NCI-H510A (cell line): ENCODE data around the gene IPP.
"Not testable (repeated sequence)": the region's sequence is repeated elsewhere in the genome, so short reads cannot be mapped to it uniquely, and the experiment has no call there.

ENCODE experiments used
- DNase-seq: peaks from one replicate; lab custom pipeline; 2025; lab: John Stamatoyannopoulos, UW

IPP gene

DNA sequence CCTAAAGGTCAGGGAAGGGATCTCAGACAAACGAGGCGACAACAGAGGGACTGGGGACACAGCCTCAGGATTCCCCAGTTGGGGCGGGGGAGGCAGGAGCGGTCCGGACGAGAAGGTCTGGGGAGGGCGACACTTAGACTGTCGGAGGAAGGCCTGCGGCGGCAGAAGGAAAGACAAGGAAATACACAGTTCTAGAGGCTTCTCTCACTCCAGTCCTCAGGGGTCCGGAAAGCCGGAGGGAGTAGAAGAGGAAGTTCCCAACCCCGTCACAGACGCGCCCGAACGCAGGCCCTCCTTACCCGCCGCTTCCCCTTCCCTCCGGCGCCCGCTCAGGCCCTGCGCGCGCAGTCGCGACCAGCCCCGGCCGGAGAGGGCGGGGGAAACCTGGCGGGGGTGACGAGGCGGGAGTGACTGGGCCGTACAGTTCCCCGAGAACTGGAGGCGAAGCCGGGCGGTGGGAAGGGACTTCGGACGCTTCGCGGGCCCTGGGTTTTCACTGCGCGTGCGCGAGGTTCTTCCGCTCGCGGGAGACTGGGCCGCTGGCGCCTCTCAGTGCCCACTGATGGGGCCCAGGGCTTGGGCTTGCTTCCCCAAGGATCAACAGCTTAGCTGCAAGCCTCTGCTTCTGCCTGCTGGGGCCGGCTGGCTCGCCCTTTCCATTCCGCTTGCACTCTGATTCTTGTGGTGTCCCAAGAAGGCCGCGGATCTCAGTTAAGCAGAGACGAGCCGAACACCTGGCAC, at the start of gene IPP:
Gene IPP, minus strand, starts transcription at position 356 of the 741 bp plus-strand sequence. CDS start 4,242 bp downstream, outside the sequence.
- DNase-seq = peak; percentile 98

- DNase-seq = no peak
Observed at GRCh38 chr1:45796946-45797345, 46.5 kb upstream of the IPP start.

- DNase-seq = no peak
Observed at GRCh38 chr1:45796381-45796780, 45.9 kb upstream of the IPP start.

- peak; percentile 4 for DNase-seq
Observed at GRCh38 chr1:45793942-45794604, 43.6 kb upstream of the IPP start.

DNA sequence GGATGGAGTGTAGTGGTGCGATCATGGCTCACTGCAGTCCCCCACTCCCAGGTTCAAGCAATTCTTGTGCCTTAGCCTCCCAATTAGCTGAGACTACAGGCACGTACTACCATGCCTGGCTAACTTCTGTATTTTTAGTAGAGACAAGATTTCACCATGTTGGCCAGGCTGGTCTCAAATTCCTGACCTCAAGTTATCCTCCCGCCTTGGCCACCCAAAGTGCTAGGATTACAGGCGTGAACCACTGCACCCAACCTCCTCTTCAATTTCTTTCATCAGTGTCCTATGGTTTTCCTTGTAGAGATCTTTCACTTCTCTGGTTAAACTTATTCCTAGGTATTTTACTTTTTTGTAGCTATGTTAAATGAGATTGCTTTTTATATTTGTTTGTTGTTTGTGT, 42.3 kb upstream of the IPP start:
- DNase-seq = no peak

GRCh38 chr1:45789601-45790000, 39.1 kb upstream of the IPP start:
- DNase-seq = no peak

- DNase-seq = no peak
Observed at GRCh38 chr1:45787905-45788304, 37.5 kb upstream of the IPP start.

DNA sequence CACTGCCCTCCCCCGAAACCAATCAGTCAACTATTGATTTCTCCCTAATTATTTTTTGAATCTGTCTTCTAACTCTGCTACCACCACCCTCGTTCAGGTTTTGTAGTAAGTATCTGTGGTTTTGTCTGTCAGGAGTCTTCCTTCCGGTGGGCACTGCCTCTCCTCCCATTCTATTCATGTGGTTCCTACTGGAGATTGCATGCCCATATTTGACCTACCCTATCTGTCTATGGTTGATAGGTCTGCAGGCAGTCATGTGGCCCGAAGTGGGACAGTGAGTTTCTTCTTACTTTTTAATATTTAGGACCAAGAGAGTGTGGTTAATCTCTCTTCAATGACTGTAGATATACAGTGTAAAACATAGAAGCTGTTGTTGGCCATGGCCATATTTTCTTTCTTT, 35.1 kb upstream of the IPP start:
- no peak for DNase-seq

DNA sequence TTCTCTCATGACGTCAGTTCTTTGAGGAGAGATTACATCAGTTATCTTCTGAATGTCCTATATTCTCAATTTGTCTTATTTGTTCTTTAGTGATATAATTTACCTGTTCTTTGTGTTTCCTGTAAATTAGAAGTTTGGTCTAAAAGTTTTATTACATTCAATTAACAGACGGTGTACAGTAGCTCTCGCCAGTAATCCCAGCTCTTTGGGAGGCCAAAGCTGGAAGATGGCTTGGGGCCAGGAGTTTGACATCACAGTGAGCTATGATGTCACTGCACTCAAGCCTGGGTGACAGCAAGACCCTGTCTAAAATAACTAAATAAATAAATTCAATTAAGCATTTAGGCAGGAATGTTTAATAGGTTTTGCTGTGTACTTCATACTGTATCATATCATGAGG, 25.3 kb upstream of the IPP start:
- no peak for DNase-seq

- no peak for DNase-seq
Observed at GRCh38 chr1:45772971-45773370, 22.5 kb upstream of the IPP start.

- DNase-seq = no peak
Observed at GRCh38 chr1:45769261-45769932, 18.9 kb upstream of the IPP start.

GRCh38 chr1:45767035-45767434, 16.6 kb upstream of the IPP start:
- DNase-seq = no peak

DNA sequence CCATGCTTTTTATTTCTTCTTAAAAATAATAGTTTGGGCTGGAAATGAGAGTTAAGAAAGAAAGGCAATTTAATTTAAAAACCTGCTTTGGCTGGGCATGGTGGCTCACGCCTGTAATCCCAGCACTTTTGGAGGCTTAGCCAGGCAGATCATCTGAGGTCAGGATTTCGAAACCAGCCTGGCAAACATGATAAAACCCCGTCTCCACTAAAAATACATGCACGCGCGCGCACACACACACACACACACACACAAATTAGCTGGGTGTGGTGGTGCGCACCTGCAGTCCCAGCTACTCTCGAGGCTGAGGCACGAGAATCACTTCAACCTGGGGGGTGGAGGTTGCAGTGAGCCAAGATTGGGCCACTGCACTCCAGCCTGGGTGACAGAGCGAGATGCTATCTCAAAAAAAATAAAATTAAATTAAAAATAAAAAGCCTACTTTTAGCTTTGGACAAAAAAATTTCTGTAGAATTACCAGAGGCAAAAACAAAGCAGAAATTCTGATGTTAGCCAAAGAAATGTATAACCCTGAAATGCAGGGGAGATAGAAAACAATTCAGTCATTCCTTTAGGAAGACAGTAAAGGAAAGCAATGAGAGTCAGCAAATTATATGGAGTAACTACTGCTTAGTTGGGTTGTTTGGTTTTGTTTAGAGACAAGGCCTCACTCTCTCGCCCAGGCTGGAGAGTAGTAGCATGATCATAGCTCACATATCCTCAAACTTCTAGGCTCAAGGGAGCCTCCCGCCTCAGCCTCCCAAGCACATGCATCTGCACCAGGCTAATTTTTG, 15.7 kb upstream of the IPP start:
- DNase-seq = no peak

DNA sequence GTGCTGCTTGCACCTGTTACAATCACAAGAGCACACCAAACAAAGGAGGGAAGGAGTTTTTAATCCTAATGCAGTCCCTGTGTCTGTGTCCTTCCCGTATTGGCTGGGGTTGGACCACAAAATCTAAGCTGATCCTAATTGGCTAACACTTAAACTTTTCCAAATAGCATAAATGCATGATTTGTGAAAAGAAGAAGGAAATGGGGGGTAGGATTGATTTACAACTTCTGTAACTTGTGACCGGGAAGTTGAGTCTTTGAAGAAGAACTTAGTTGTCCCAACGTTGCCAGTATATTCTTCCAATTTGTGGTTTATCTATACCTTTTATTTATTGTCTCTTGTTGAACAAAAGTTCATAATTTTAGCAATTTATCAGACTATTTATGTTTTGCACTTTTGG, 11.8 kb upstream of the IPP start:
- DNase-seq = no peak

- no peak for DNase-seq
Observed at GRCh38 chr1:45755697-45756096, 5.2 kb upstream of the IPP start.

- DNase-seq = no peak
Observed at GRCh38 chr1:45753248-45754037, 3.0 kb upstream of the IPP start.

- no peak for DNase-seq
Observed at GRCh38 chr1:45752441-45753052, 2.1 kb upstream of the IPP start.

DNA sequence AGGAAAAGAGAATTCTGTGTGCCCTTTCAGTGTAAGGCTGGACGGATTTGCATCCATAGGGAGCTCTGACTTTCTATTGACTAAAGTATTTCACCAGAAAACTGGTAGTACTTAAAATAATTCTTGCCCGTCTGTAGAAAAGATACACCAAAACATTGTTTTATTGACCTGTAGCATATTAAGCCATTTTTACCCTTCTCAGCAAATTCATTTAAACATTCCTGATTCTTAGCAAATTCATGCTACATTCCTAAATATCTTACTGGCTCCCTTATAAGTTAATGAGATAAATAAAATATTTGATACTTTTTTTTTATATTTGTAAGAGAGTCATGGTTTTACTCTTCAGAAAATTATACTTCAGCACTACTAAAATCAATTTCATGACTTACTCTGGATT, 1.6 kb upstream of the IPP start:
- DNase-seq = no peak

DNA sequence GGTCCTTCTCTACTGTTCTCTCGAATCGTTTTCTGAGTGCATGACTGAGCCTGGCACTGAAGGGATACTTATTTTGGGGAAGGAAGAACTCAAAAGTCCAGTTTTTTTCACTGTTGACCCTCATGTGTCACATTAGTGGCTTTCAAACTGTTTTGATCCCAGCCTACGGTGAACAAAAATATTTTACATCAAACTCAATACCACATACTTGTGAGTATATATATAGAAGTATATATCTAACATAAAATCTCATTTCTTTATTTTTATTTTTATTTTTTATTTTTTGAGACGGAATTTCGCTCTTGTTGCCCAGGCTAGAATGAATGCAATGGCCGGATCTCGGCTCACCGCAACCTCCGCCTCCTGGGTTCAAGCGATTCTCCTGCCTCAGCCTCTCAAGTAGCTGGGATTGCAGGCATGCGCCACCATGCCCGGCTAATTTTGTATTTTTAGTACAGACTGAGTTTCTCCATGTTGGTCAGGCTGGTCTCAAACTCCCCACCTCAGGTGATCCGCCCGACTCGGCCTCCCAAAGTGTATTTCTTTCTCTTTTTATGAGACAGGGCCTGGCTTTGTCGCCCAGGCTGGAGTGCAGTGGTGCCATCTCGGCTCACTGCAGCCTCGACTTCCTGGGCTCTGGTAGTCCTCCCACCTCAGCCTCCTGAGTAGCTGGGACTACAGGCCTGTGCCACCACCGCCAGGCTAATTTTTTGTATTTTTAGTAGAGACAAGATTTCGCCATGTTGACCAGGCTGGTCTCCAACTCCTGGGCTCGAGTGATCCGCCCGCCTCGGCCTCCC, 786 bp upstream of the IPP start:
- DNase-seq = not testable (repeated sequence)

GRCh38 chr1:45746922-45747321, 3.5 kb downstream of the IPP start:
- no peak for DNase-seq
